SK-N-SH treated with all-trans-retinoic acid at 6 μM for 48 hours (cell line): ENCODE data around the gene DNAJB12.
"Not testable (repeated sequence)": the region's sequence is repeated elsewhere in the genome, so short reads cannot be mapped to it uniquely, and the experiment has no call there.

Experiments
- ATAC-seq: fragments of 200-7000 bp; cut with Tn5 transposase; 3 replicates; pipeline ENCODE4 v1.9.1; 2020; ENCODE audit warnings: mild to moderate bottlenecking, moderate library complexity
- ARNTL ChIP-seq: fragments of 450-650 bp; formaldehyde crosslinking; IDR thresholded peaks from 2 replicates; pipeline ENCODE4 v1.5.0; 2020; ENCODE audit warnings: low read depth, mild to moderate bottlenecking, moderate library complexity, borderline replicate concordance
- BACH2 ChIP-seq: fragments of 250-450 bp; sonication (Bioruptor Pico); IDR thresholded peaks from 2 replicates; pipeline ENCODE4 v1.9.0; 2021; ENCODE audit warnings: mild to moderate bottlenecking, borderline replicate concordance
- CREB5 ChIP-seq: fragments of 250-450 bp; sonication (Bioruptor Pico); IDR thresholded peaks from 2 replicates; pipeline ENCODE4 v1.5.1; 2020; ENCODE audit warnings: low read depth, mild to moderate bottlenecking, moderate library complexity
- CSDC2 ChIP-seq: fragments of 250-450 bp; sonication (Bioruptor Pico); IDR thresholded peaks from 2 replicates; pipeline ENCODE4 v1.5.0; 2020; ENCODE audit warnings: mild to moderate bottlenecking, moderate library complexity
- ESRRG ChIP-seq: fragments of 250-450 bp; sonication (Bioruptor Pico); IDR thresholded peaks from 2 replicates; pipeline ENCODE4 v1.6.1; 2021; ENCODE audit warnings: mild to moderate bottlenecking
- GLIS3 ChIP-seq: fragments of 250-450 bp; sonication (Bioruptor Pico); IDR thresholded peaks from 2 replicates; pipeline ENCODE4 v1.5.0; 2020; ENCODE audit warnings: mild to moderate bottlenecking, moderate library complexity
- ISL1 ChIP-seq: fragments of 250-450 bp; sonication (Bioruptor Pico); IDR thresholded peaks from 2 replicates; pipeline ENCODE4 v2.1.2; 2022; ENCODE audit warnings: mild to moderate bottlenecking, moderate library complexity
- OSR1 ChIP-seq: fragments of 250-450 bp; sonication (Bioruptor Pico); IDR thresholded peaks from 2 replicates; pipeline ENCODE4 v1.8.0; 2022; ENCODE audit warnings: moderate library complexity, mild to moderate bottlenecking, inconsistent platforms
- PPARA ChIP-seq: fragments of 250-450 bp; sonication (Bioruptor Pico); IDR thresholded peaks from 2 replicates; pipeline ENCODE4 v1.5.0; 2020; ENCODE audit warnings: mild to moderate bottlenecking, borderline replicate concordance
- RARB ChIP-seq: fragments of 250-450 bp; sonication (Bioruptor Pico); IDR thresholded peaks from 2 replicates; pipeline ENCODE4 v1.8.0; 2021; ENCODE audit warnings: mild to moderate bottlenecking, moderate library complexity
- SNAI2 ChIP-seq: fragments of 250-450 bp; sonication (Bioruptor Pico); IDR thresholded peaks from 2 replicates; pipeline ENCODE4 v1.5.0; 2020; ENCODE audit warnings: mild to moderate bottlenecking, moderate library complexity
- TCF4 ChIP-seq: fragments of 250-450 bp; sonication (Bioruptor Pico); IDR thresholded peaks from 2 replicates; pipeline ENCODE4 v1.8.0; 2021; ENCODE audit warnings: mild to moderate bottlenecking, moderate library complexity, borderline replicate concordance
- TOX ChIP-seq: fragments of 250-450 bp; sonication (Bioruptor Pico); IDR thresholded peaks from 2 replicates; pipeline ENCODE4 v1.8.0; 2021; ENCODE audit warnings: mild to moderate bottlenecking, moderate library complexity, borderline replicate concordance
- TSHZ2 ChIP-seq: fragments of 250-450 bp; sonication (Bioruptor Pico); IDR thresholded peaks from 2 replicates; pipeline ENCODE4 v1.5.0; 2020; ENCODE audit warnings: mild to moderate bottlenecking, moderate library complexity
- ZC3H10 ChIP-seq: fragments of 250-450 bp; sonication (Bioruptor Pico); IDR thresholded peaks from 2 replicates; pipeline ENCODE4 v1.5.1; 2021; ENCODE audit warnings: mild to moderate bottlenecking, moderate library complexity
- ZFP3 ChIP-seq: fragments of 250-450 bp; sonication (Bioruptor Pico); IDR thresholded peaks from 2 replicates; pipeline ENCODE4 v1.5.0; 2020; ENCODE audit warnings: mild to moderate bottlenecking, moderate library complexity
- ZFP30 ChIP-seq: fragments of 450-650 bp; formaldehyde crosslinking; IDR thresholded peaks from 2 replicates; pipeline ENCODE4 v1.5.0; 2022; ENCODE audit warnings: mild to moderate bottlenecking, moderate library complexity
- ZNF565 ChIP-seq: fragments of 450-650 bp; formaldehyde crosslinking; conservative IDR thresholded peaks from 2 replicates; pipeline ENCODE4 v1.5.0; 2020; ENCODE audit warnings: low read depth, mild to moderate bottlenecking, moderate library complexity
- ZNF70 ChIP-seq: fragments of 450-650 bp; formaldehyde crosslinking; IDR thresholded peaks from 2 replicates; pipeline ENCODE4 v1.5.0; 2020; ENCODE audit warnings: mild to moderate bottlenecking, moderate library complexity
- TF ChIP-seq, protein P1 (sequence below): fragments of 250-450 bp; sonication (Bioruptor Pico); IDR thresholded peaks from 2 replicates; pipeline ENCODE4 v1.5.1; 2021; ENCODE audit warnings: mild to moderate bottlenecking, moderate library complexity
- TF ChIP-seq, protein P2 (sequence below): fragments of 250-450 bp; sonication (Bioruptor Pico); IDR thresholded peaks from 2 replicates; pipeline ENCODE4 v1.8.0; 2021; ENCODE audit warnings: low read depth, mild to moderate bottlenecking, moderate library complexity, borderline replicate concordance

Gene DNAJB12

DNA sequence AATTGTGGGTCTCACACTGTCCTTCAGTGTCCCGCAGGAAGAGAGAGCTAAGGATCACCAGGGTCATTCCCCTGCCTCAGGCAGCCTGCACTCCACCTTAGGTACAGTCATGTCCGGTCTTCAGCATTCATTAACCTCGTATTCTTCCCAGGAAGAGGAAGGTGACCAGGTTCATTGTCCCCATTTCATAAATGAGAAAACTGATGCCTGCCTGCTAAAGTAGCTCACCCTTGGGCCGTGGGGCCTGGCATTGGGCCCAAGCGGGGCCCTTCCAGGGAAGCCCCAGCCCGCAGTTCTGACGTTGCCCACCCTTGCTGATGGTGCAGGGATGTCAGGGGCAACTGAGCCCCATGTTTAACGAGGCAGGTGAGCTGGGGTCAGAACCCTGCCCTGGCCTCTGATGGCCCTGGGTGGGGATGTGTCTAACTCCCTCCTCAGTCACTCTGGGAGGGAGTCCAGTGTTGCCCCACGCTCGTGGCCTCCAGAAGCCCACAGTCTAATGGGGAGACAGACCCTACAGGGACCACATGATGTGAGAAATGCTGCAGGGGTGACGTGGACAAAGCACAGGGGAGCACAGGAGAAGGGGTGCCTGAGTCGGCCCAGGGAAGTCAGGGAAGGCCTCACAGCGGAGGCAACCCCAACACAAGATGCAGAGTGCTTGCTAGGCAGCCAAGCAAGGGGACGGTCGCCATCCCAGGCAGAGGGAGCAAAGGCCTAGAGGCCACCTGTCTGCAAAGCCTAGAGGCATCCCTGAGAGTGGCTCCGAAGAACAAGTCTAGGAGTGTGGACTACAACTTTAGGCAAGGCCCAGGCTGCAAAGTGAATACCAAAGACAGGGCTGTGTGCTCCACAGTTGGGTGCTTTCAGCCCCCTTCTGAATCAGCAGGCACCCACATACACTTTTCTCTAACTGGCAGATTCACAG, 55.9 kb downstream of the DNAJB12 start:
- ATAC-seq: no peak
- no peak for TF ChIP-seq ZNF565 (CRISPR knock-in tag)
- TF ChIP-seq ARNTL (CRISPR knock-in tag): no peak
- TF ChIP-seq SNAI2 (CRISPR knock-in tag): no peak
- no peak for TF ChIP-seq ZNF70 (CRISPR knock-in tag)
- TF ChIP-seq, protein P1, sequence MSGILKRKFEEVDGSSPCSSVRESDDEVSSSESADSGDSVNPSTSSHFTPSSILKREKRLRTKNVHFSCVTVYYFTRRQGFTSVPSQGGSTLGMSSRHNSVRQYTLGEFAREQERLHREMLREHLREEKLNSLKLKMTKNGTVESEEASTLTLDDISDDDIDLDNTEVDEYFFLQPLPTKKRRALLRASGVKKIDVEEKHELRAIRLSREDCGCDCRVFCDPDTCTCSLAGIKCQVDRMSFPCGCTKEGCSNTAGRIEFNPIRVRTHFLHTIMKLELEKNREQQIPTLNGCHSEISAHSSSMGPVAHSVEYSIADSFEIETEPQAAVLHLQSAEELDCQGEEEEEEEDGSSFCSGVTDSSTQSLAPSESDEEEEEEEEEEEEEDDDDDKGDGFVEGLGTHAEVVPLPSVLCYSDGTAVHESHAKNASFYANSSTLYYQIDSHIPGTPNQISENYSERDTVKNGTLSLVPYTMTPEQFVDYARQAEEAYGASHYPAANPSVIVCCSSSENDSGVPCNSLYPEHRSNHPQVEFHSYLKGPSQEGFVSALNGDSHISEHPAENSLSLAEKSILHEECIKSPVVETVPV: no peak
- TF ChIP-seq ZFP30 (CRISPR knock-in tag): no peak
- TF ChIP-seq TCF4 (CRISPR knock-in tag): no peak
- no peak for TF ChIP-seq CREB5

DNA sequence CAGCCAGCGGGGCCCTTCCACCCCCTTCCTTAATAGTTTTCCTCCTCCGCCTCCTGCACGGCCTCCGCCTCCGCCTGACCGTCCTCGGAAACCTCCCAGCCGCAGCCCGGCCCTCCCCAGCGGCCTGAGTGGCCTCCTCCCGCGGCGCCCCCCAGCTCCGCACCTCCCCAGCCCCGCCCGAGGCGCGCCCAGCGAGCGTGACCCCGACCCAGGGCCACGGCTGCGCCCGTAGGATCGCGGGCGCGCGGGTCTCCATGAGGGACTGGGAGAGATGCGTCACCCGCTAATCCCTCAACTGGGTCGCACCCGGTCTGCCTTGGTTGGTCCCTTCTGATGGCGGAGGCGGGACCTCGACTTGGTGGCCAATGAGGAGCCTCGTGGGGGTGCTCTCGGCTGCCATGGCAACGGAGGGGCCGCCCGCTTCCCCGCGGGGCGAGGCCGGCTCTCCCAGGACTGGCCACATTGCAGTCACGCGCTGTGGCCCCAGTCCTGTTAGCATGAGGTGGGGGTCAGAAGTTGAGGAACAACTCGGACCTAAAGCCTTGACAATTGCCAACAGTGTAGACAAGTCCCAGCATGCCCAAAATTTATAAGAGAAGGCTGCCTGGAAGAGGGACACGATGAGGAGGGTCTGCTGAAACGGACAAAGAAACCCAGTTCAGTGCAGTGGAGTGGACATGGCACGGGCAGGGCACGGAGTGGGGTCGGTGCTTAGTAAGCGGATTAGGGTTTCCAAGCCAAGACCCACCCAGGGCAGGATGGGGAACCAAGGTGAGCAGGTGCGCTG, 56.7 kb downstream of the DNAJB12 start:
- ATAC-seq: peak; percentile 99
- TF ChIP-seq BACH2: no peak
- no peak for TF ChIP-seq TCF4 (CRISPR knock-in tag)
- TF ChIP-seq CSDC2: 0 out of 2 replicates have a peak, but pooled peaks have one; percentile 47

DNA sequence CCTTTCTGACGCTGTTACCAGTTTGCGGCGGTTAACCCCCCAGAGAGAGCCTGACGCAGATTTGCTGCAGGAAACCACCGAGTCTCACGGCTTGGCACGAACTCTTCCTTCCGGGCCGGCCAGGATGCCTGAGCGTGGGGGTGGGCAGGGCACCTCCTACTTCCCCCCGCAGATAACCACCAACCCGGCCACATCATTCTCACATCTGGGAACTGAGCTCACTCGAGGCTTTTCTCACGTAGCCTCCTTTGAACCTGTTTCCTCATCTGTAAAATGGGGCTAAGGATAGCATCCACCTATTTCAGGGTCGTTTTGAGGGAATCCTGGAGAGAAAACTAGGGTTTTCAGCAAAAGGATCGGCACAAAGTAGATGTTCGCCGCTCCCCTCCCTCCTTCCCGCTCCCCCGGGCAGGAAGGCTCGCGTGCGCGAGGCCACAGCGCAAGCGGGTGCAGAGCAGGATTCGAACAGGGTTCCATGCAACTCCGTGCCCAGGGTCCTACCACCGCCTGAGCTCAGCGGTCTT, 57.4 kb downstream of the DNAJB12 start:
- TF ChIP-seq, protein P2, sequence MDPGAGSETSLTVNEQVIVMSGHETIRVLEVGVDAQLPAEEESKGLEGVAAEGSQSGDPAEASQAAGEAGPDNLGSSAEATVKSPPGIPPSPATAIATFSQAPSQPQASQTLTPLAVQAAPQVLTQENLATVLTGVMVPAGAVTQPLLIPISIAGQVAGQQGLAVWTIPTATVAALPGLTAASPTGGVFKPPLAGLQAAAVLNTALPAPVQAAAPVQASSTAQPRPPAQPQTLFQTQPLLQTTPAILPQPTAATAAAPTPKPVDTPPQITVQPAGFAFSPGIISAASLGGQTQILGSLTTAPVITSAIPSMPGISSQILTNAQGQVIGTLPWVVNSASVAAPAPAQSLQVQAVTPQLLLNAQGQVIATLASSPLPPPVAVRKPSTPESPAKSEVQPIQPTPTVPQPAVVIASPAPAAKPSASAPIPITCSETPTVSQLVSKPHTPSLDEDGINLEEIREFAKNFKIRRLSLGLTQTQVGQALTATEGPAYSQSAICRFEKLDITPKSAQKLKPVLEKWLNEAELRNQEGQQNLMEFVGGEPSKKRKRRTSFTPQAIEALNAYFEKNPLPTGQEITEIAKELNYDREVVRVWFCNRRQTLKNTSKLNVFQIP: no peak
- TF ChIP-seq CSDC2: no peak
- no peak for TF ChIP-seq ZC3H10 (CRISPR knock-in tag)
- TF ChIP-seq TOX (CRISPR knock-in tag): no peak
- TF ChIP-seq TSHZ2 (CRISPR knock-in tag): no peak
- TF ChIP-seq ZFP30 (CRISPR knock-in tag): no peak
- TF ChIP-seq ZNF565 (CRISPR knock-in tag): no peak
- no peak for TF ChIP-seq ISL1
- TF ChIP-seq ZFP3: no peak
- peak; percentile 9 for ATAC-seq

DNA sequence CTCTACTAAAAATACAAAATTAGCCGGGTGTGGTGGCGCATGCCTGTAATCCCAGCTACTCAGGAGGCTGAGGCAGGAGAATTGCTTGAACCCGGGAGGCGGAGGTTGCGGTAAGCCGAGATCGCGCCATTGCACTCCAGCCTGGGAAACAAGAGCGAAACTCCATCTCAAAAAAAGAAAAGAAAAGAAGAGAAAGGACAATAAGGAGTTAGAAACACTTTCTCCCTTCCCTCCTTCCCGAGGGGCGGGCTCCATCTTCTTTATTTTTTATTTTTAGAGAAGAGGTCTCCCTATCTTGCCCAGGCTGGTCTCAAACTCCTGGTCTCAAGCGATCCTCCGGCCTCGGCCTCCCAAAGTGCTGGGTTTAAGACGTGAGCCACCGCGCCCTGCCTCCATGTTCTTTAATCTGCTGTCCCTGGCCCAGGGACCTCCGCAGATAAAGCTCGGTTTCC, 57.9 kb downstream of the DNAJB12 start:
- ATAC-seq: not testable (repeated sequence)

DNA sequence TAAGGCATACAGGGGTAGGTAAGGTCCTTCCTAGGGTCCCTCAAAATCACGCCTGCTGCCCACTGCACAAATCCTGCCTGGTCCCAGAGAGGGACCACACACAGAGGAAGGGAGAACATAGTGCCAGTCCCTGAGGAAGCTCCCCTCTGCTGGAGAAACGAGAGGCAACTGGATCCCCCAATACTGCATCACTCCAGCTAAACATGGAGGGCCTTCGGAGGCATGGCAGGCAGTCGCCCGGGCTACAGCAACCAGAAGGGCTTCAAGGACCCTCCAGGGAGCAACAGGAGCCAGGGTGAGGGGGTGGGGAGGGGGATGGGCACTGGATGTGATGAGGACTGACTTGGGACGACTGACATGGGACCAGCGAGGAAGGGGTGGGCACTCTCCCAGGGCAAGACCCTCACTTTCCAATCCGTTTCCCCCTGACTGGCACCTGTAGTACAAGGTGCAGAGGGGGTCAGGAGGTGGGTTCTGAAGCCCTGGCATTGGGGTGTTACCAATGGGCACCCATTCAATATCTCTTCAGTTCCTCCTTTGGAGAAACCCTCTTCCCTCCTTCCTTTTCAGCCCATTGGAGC, 59.3 kb downstream of the DNAJB12 start:
- no peak for ATAC-seq
- no peak for TF ChIP-seq ESRRG (CRISPR knock-in tag)
- TF ChIP-seq, protein P1: no peak
- TF ChIP-seq ARNTL (CRISPR knock-in tag): no peak
- no peak for TF ChIP-seq SNAI2 (CRISPR knock-in tag)
- TF ChIP-seq CSDC2: no peak
- TF ChIP-seq GLIS3 (CRISPR knock-in tag): no peak
- TF ChIP-seq OSR1: no peak
- no peak for TF ChIP-seq ZNF70 (CRISPR knock-in tag)
- TF ChIP-seq TOX (CRISPR knock-in tag): no peak
- no peak for TF ChIP-seq RARB (CRISPR knock-in tag)
- TF ChIP-seq CREB5: no peak
- TF ChIP-seq PPARA (CRISPR knock-in tag): no peak
- no peak for TF ChIP-seq TCF4 (CRISPR knock-in tag)
